OCI-M1 (cell line): Measurements from ENCODE around the gene SLC49A3.
A peak's percentile ranks its signal among the peaks of the same experiment; 100 is the strongest.

Experiments
- DNase-seq: peaks from one replicate; lab custom pipeline; 2025; lab: John Stamatoyannopoulos, UW

SLC49A3 gene

DNA sequence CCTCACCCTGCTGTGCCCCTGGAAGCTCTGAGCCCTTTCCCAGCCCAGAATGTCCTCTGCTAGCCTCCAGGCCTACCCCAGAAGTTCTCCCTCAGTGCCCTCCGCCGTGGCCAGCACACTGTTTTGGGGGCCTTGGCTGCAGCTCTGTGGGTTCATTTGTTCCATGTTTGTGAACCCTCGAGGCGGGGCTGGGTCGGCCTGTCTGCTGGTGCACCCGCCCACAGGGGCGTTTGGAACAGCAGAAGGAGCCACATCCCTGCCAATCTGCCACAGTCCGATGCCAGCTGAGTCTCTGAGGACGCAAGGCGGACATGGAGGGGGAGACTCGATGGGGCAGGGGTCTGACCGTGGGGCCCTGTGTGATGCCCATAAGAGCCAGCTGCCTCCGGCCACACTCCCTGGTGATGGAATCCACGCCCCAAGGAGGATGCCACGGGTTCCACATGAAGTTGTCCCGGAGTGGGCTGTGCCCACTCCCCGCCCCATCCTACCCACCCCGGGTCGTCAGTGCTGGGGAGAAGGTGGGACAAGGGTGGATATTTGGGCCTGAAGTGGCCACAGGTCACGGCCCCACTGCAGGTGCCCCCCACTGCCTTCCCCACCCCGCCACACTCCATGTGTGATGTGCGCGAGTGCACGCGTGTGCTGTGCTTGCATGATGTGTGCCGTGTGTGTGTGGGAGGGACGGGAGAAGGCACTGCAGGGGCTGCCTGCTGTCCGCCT is 22.0 kb downstream of the SLC49A3 start:
- no peak for DNase-seq

DNA sequence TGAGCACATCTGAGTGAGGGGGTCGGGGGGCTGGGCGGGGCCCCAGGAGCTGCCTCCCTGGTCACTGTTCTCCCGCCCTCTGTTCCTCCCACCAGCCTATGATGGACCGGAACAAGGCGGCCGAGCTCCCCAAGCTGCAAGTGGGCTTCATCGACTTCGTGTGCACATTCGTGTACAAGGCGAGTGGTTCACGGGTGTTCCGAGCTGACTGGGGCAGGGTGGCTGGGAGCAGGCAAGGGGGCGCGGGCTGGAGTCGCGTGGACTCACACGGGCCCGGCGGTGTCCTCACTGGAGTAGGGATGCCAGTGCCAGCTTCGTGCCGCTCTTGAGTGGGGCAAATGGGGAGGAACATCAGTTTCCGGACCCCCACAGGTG is 22.5 kb downstream of the SLC49A3 start:
- no peak for DNase-seq

- no peak for DNase-seq
Observed at GRCh38 chr4:665751-666435, 23.1 kb downstream of the SLC49A3 start.

GRCh38 chr4:665381-665750 is 23.6 kb downstream of the SLC49A3 start:
- DNase-seq = no peak

GRCh38 chr4:664713-665231 is 24.2 kb downstream of the SLC49A3 start:
- no peak for DNase-seq

DNA sequence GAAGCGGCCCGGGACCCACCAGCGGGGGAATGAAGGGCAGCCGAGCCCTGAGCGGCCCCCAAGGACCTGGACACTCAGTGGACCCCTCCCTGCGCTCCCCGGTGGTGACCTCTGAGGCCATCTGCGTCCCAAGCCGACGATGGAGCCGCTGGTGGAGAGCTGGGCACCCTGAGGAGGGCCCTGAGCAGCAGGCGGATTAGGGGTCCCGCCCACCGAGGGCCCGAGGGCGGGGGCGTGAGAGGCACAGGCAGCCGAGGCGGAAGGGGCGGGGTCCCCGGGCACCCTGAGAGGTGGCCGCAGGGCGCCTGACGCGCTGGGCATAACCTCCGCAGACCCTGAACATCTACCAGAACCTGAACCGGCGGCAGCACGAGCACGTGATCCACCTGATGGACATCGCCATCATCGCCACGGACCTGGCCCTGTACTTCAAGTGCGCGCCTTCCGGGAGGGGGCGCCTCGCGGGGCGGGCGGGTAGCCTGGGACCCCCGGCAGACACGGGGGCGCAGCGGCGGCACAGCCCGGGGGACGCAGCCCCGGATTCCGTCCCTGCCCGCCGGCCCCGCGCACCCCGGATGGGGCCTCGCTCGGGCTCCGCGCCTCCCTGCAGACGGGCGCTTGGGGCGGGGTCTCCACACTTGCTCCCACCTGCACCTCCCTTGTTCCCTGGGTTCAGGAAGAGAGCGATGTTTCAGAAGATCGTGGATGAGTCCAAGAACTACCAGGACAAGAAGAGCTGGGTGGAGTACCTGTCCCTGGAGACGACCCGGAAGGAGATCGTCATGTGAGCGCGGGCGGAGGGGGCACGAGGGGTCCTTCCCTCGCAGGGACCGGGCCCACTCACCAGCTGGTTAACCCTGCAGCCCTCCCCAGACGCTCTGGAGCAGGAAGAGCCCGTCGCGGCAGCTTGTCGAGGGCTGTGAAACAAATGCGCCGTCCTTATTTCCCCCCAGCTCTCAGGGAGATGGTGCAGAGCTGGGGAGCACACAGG is 25.2 kb downstream of the SLC49A3 start:
- peak; percentile 65 for DNase-seq

DNA sequence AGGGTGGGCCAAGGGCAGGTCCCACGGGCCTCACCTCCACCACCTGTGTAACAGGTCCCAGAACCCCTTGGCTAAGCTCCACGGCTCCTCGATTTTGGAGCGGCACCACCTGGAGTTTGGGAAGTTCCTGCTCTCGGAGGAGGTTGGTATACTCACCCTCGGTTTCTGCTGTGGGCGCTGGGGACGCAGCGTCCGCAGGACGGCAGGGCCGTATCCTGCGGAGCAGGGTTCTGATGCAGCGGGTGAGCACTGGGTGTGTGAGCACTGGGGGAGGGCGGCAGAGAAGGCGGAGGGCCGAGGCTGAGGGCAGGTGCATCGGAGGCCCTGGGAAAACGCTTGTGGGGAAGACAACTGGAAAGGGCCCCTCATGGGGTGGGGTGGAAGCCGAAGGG is 25.9 kb downstream of the SLC49A3 start:
- DNase-seq = no peak

- no peak for DNase-seq
Observed at GRCh38 chr4:661881-662761, 26.8 kb downstream of the SLC49A3 start.

DNA sequence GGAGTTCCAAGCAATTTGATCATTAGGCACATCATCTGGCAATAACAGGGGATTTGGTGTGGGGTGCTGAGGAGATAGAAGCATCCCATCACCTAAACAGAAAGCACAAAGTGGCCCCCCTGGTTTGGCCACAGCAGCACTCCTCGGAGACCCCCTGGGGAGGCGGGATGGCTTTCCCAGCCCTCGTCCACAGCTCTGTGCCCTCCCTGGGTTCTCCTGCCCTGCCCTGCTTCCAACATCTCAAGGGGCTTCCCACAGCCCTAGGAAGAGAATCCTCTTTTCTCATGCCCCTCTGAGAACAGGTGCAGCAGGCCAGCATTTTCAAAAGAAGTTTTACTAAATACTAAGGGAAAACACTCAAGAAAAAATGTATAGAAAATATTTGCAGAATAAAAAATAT is 27.7 kb downstream of the SLC49A3 start:
- DNase-seq = no peak

DNA sequence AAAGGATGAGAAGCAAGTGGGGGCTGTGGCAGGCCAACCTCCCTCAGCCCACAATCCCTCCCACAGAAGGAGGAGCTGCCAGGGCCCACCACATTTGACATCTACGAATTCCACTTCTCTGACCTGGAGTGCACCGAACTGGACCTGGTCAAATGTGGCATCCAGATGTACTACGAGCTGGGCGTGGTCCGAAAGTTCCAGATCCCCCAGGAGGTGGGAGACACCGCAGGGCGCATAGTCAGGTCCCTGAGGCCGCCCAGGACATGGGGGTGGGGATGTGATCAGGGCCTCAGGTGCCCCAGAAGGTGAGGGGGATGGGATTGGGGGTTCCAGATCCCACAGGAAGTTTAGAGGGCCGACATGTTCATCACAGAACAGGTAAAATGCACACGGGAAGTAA is 28.6 kb downstream of the SLC49A3 start:
- DNase-seq = no peak

GRCh38 chr4:659851-660250 is 29.1 kb downstream of the SLC49A3 start:
- DNase-seq = no peak

DNA sequence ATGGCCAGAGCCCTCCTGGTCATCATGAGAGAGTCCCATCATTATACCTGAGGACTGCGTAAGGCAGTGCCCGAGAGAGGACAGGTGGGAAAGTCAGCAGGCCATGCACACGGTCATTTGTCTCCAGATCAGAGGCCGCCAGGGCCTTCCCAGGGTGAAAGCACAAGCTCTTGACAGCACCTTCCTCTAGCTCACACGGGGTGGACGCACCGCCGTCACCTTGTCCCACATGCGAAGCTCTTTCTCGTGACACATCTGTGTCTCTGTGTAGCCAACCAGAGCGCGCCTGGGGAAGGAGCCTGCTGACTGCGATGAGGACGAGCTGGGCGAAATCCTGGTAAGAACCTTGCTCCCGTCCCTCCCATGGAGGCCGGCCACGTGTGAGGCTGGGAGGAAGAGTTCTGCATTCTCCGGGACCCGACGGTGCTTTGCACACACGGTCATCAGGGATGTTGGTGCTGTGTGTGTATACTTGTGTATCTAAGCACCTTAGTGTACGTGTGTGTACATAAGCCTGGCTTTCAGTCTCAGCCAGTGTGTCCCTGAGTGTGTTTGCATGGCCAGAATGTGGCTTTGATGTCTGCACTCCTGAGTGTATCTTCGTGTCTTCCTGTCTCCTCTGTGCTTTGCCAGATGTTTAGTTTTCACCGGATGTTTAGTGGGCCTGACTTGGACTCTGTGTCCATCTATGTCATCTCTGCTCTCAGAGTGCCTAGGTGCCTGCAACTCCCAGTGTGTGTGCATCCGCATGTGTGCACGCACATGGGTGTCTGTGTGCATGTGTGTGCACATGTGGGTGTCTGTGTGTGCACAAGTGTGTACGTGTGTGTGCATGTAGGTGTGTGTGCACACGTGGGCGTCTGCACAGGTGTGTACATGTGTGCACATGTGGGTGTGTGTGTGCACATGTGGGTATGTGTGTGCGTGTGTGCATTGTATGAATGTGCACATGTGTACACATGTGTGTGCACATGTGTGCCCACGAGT is 30.0 kb downstream of the SLC49A3 start:
- no peak for DNase-seq

- no peak for DNase-seq
Observed at GRCh38 chr4:657834-658667, 30.9 kb downstream of the SLC49A3 start.

GRCh38 chr4:657338-657833 is 31.6 kb downstream of the SLC49A3 start:
- DNase-seq = no peak

DNA sequence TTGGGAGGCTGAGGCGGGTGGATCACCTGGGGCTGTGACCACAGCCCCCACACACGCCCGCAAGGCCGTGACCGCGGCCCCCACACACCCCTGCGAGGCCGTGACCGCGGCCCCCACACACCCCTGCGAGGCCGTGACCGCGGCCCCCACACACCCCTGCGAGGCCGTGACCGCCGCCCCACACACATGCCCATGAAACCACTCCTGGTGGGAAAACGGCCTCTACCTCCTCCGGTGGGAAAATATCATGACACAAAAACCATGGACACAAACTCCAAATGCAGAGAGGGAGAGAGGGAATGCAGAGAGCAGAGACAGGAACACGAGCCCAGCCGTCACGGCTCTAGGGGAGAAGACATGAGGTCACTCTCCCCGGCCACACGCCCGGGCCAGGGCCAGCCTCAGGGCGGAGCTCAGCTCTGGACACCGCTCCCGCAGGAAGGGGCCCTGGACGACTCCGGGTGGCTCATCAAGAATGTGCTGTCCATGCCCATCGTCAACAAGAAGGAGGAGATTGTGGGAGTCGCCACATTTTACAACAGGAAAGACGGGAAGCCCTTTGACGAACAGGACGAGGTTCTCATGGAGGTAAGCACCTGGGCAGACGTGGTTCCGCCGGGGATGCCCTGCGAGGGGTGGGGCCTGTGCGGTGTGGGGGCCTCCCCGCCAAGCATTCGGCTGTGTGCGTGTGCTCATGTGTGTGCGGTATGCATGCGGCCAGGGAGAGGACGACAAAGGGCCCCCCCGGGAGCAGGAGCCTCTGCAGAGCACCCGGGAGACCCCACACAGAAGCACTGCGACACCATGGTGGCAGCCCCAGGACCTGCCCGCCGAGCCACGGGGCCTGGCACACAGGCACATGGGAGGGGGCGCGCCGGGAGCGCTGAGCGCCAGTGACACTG is 32.3 kb downstream of the SLC49A3 start:
- no peak for DNase-seq

DNA sequence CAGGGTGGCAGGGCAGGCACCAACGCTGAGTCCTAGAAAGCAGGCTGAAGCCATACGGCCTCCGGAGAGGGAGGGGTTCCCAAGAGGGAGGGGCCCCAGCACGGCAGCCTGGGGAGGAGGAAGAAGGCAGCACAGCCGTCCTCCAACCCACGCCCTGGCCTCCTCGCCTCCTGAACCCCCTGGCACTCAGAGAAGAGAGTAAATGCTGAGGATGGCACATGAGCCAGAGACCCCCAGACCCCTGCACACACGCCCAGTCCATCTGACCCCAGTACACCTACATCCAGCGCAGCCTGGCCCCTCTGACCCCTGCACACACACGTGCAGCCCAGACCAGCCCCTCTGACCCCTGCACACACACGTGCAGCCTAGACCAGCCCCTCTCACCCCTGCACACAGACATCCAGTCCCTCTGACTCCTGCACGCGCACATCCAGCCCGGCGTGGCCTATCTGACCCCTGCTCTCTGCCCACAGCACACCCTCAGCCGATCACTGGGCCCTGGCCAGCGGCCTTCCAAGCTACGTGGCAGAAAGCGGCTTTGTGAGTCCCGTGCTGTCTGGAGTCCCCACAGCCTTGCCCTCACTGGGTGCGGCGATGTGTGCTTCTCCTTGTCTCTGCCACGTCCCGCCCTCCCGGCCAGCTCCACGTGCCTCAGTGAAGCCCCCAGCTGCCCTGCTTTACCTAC is 33.3 kb downstream of the SLC49A3 start:
- DNase-seq = no peak

GRCh38 chr4:654871-655463 is 34.0 kb downstream of the SLC49A3 start:
- no peak for DNase-seq
